ENCODE data around the gene RARA.
A peak's percentile ranks its signal among the peaks of the same experiment; 100 is the strongest.

Gene RARA

DNA sequence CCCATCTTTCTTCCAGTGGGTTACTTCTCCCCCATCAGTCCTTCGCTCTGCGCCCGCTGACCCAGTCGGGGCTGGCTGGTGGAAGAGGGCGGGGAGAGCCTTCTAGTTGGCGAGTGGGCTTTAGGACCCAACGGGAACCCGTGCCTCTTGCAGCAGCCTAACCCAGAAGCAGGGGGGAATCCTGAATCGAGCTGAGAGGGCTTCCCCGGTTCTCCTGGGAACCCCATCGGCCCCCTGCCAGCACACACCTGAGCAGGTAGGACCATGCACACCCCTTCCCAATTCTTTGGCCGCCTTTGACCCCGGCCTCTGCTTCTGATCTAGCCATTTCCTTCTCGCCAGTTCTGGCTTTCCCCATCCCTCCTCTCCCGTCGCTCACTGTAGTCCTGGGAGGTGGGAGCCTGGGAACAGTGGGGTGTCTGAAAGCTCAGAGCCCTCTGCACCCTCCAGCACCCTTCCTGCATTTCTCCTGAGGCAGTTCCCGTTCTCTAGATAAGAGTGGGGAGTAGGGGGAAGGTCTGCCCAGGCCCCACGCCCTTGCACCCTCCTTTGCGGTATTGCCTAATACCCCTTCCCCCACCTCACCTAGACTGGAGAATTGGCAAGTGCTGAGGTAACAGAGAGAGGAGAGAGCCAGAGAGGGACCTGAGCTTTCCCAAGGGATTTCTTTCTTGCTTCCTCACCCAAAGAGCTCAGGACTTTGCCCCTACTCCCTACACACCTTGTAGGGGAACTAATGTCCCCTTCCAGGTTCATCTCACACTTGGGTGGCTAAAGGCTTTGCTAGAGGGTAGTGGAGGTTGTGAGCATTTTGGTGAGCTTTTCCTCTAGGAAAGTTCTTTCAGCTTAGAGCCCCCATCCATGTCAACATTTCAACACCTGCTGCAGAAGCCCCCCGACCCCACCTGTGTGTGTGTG, at the start of gene RARA:
Gene RARA, plus strand, starts transcription at position 150 of the 918 bp plus-strand sequence. CDS start 22,039 bp downstream, outside the sequence.
- DNase-seq: peak; percentile 73

DNA sequence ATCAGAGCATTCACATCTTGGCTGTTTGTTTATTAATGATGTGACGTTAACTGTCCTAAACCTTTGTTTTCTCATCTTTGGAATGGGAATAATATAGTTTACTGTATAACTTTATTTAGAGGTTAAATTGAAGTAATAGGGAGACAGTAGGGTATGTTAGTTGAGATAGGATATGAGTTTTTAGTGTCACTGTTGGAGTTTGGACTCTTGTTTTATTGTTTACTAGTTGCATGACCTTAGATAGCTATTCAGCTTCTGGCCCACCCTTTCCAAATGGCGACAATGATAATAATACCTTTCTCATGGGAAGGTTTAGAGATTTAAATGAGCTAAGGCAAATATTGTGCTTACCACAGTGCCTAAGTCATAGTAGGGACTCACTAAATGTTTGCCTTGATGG, 49.5 kb upstream of the RARA start:
- no peak for DNase-seq

DNA sequence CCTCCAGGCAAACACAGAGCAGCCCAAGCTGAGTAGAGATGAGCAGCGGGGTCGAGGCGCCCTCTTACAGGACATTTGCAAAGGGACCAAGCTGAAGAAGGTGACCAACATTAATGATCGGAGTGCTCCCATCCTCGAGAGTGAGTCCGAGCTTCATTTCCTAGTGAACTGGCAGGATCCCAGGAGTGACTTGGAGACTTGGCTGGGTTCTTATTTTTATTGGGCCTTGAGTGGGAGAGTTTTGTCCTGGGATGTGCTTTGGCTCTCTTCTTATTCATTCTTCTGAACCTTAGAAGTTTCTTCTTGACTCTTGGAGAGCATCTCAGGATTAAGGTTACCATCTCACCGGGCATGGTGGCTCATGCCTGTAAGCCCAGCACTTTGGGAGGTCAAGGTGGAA, 48.5 kb upstream of the RARA start:
- no peak for DNase-seq

DNA sequence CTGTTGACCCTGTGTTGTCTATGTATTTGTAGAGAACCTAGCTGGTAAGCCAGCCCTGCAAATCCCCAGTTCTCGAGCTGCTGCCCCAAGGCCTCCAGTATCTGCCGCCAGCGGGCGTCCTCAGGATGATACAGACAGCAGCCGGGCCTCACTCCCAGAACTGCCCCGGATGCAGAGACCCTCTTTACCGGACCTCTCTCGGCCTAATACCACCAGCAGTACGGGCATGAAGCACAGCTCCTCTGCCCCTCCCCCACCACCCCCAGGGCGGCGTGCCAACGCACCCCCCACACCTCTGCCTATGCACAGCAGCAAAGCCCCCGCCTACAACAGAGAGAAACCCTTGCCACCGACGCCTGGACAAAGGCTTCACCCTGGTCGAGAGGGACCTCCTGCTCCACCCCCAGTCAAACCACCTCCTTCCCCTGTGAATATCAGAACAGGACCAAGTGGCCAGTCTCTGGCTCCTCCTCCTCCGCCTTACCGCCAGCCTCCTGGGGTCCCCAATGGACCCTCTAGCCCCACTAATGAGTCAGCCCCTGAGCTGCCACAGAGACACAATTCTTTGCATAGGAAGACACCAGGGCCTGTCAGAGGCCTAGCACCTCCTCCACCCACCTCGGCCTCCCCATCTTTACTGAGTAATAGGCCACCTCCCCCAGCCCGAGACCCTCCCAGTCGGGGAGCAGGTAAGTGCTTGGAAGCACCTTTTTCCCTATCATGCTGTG, 44.4 kb upstream of the RARA start:
- no peak for DNase-seq

DNA sequence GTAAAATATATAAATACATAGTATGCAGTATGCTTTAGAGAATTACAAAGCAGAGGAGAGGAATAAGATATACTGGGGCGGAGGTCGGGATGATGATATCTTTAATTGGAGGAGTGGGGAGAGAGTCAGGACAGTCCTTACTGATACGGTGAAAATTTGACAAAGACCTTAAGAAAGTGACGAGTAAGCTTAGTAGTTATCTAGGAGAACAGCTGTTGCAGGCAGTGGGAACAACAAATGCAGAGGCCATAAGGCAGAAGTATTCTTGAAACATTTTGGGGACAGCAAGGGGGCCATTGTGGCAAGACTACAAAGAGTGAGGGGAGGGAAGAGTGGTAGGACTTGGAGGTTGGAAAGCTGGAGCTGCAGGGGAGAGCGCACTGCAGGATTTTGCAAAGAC, 43.6 kb upstream of the RARA start:
- DNase-seq: no peak

DNA sequence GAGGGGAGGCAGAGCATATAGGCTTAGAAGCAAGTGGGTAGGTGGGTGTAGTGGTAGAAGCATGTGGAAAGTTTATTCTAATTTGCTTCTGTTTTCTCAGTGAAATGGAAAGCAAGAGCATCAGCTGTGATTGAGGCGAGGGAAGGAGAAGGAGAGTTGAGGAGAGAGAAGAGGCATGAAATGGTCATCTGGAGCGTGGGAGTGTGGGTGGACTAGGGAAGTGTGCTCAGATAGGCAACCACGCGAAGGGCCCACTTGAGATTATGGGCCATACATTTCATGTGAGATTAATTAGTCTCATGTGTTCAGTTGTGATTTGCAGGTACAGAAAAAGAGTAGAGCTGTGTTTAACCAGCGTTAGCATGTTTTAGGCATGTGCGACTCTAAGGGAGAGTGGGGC, 42.1 kb upstream of the RARA start:
- DNase-seq: no peak

DNA sequence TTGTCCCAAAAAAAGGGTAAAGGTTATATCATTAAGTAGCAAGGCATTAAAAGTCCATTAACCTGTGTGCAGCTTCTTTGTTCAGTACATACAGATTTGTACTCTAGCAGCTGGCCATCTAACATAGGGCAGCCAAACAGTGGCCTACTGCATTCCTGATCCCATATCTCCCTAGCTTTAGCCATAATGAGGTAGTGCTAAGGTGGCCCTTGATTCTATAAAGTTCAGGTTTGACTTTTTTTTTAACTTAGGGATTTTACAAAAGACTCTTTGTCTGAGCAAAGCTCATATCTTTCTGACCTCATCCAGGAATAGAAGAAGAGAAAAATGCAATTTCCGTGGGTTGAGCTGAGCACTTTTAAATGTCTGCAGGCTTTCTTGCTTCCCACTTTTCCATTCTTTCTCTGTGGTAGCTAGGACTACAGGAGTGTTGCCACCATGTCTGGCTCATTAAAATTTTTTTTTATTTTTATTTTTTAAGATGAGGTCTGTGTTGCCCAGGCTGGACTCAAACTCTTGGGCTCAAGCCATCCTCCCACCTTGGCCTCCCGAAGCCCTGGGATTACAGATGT, 40.8 kb upstream of the RARA start:
- DNase-seq: no peak

DNA sequence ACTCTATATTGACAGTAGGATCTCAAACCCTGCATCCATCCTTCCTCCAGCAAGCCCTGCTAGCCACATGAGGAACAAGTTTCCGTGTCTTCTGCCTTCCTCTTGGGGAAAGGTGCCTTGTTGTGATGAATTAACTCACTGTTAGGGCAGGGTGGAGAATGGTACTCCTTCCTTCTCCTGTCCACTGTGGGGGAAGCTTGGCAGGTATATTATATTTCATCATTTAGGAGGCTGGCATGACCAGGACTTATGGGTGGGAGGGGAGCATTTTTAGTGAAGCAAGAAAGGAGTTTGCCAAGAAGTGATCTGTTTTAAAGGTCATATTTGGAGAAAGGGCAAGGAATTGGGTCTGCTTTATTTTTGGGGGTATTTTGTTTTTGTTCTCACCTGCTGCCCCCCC, 30.6 kb upstream of the RARA start:
- DNase-seq: no peak

DNA sequence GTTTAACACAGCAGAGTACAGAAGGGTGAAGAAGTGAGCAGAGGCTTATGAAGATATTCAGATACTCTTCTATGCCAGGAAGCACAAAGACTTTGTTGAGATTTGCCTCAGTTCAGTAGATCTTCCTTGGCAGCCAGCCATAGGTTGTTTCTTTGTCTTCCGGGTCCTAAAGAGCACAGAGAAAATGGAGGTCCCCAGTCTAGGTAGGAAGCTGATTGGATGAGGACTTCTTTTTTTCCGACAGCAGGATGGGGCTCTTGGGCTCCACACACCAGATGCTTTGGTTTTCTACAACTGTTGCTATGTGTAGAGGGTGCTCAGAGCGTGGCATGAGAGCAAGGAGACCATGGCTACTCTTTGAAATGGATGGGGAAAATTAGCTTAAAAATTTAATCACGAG, 29.6 kb upstream of the RARA start:
- DNase-seq: no peak

DNA sequence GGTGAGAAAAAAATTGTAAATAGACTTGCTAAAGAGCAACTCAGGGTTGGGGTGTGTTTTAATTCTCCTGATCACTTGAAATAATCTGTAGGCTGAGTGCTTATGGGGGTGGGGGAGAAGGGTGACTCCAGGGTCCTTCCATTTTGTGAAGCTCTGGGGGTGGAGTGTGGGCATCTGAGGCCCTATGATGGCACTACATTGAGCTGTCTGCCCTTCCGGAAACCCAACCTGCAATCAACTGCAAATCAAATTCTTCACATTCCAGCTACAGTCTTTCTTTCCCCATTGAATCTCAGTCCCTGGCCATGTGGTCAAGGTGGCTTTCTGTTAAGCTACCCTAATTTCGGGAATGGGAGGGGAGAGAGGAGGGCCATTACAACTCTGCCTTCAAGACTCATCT, 27.3 kb upstream of the RARA start:
- no peak for DNase-seq

DNA sequence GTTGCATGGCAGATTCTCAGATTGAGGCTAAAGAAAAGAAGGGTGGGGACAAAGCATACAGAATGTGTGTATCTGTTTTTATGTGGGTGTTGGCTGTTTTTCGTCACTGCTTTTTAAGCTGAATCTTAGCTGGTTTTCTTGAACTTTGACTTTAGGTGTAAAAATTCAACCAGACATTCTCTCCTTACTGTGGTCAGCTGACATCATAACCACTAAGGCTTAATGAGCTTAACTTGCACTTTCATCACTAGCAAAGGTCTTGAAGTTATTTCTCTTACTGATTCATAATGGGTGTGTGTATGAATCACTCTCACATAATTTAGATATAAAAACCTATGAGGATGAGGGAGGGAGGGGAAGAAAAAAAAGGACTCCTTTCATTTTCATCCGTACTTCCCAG, 25.3 kb upstream of the RARA start:
- no peak for DNase-seq

DNA sequence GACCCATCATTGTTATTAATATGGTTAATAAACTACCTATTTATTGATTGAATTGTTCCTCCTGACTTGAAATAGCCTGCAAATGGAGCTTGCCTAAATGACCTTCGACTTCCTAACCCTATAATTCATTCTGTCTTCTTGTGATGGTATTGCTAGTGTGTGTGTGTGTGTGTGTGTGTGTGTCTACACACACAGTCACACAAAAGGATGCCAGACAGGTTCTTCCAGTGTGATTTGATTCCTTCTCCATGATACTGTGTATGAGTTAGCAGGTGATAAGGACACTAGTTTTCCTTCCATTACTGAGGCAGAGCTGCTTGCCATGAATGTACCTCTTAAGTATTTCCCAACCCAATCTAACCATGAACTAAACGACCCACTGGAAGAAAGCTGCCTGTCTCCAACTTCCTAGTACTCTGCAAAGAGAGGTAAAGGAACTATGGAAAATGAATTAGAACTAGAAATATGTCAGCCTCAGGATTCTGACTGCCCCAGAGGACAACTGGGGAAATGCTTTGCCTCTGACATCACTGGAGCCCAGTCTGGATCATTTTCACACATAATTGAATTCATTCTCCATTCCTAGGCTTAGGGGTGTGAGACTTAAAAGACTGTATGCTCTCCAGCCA, 24.8 kb upstream of the RARA start:
- DNase-seq: peak; percentile 48

DNA sequence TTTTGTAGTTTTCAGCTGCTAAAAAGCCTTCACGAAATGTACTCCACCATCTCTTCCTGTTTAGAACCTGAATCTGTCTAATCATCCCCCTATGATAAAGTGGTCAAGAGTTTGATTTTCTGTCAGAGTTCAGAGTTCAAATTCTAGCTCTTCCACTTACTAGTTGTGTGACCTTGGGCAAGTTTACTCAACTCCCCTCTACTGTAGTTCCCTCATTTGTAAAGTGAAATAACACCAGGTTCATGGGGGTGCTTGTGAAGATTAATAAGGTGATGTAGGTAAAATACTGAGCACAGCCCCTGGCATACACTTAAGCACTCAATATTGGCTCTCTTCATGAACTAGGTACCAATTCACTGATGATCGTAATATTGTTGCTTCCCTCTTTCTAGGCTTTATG, 22.5 kb upstream of the RARA start:
- DNase-seq: no peak

DNA sequence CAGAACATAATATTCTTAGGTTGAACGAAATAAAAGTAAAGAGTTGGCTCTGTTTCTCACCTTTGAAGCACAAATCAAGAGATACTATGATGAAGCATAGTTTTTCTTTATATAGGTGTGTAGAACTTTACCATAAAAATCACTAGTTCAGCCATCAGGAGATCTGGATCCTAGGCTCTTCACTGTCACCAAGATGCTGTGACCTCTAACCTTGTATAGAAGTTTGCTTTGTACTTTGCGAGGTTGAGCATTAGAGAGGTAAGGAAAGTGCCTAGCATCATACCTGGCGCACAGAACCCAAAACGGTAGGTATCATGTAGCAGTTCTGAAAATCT, 21.9 kb upstream of the RARA start:
- DNase-seq: no peak

DNA sequence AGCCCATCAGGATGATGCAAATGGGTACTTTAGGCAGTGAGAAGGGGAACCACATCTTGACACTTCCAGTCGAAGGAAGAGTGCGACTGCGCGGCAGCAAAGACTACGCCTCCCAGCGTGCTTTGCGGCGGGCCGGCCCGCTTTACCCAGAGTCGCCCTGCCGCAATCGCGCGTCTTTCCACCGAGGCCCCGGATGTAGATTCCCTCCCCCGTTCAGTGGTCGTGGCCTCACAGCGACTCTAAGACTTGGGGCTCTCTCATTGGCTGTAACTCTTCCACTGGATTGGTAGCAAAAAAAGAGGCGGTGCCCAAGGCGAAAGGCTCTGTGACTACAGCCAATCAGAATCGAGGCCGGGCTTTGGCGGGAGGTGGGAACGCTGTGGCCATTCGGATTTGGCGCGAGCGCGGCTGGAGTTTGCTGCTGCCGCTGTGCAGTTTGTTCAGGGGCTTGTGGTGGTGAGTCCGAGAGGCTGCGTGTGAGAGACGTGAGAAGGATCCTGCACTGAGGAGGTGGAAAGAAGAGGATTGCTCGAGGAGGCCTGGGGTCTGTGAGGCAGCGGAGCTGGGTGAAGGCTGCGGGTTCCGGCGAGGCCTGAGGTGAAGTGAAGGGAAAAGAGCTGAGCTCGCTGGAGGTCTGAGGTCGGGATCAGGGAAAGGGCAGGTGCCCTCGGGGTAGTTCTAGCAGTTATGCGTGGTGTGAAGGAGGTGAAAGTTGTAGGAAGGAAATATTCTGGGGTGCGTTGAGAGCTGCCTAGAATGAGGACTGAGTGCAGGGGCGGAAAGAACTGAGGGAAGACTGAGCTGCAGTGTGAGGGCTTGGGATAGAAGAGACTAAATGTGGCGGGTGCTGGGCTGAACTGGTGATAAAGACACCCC, 21.2 kb upstream of the RARA start, which contains the start of gene CDC6:
Gene CDC6, plus strand, starts transcription at position 386 of the 876 bp plus-strand sequence. CDS start 1,542 bp downstream, outside the sequence.
- DNase-seq: peak; percentile 99

DNA sequence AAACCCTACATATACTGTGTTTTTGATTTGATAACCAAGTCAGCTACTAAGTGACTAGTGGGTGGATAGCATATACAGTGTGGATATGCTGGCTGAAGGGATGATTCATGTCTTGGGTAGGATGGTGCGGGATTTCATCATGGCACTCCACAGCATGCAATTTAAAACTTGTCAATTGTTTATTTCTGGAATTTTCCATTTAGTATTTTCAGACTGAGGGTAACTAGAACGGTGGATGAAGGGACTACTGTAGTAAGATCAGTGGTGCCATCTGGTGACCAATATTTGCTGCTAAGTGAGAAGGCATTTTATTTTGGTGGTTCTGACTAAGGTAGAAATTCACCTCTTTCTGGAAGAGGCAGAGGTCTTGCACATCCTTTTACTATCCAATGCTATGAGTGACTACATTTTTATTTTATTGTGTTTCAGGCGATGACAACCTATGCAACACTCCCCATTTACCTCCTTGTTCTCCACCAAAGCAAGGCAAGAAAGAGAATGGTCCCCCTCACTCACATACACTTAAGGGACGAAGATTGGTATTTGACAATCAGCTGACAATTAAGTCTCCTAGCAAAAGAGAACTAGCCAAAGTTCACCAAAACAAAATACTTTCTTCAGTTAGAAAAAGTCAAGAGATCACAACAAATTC, 18.2 kb upstream of the RARA start:
- no peak for DNase-seq

DNA sequence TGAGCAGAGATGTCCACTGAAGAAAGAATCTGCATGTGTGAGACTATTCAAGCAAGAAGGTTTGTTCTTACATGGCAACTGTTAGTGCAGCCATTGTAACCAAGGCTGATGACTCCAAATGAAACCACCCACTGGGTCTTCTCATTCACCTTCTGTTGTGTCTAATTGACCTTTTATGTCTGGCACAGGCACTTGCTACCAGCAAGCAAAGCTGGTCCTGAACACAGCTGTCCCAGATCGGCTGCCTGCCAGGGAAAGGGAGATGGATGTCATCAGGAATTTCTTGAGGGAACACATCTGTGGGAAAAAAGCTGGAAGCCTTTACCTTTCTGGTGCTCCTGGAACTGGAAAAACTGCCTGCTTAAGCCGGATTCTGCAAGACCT, 17.7 kb upstream of the RARA start:
- DNase-seq: no peak

DNA sequence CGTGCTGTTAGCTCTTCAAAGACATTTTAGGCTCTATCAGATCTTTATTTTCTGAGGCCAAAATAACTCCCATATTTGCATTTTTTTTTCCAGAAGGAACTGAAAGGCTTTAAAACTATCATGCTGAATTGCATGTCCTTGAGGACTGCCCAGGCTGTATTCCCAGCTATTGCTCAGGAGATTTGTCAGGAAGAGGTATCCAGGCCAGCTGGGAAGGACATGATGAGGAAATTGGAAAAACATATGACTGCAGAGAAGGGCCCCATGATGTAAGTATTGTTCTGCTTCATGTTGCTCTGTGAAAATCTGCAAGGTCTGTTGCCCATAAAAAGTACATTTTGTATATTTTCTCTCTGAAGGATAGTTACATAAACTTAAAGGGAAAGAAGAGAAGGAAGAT, 15.6 kb upstream of the RARA start:
- DNase-seq: no peak

DNA sequence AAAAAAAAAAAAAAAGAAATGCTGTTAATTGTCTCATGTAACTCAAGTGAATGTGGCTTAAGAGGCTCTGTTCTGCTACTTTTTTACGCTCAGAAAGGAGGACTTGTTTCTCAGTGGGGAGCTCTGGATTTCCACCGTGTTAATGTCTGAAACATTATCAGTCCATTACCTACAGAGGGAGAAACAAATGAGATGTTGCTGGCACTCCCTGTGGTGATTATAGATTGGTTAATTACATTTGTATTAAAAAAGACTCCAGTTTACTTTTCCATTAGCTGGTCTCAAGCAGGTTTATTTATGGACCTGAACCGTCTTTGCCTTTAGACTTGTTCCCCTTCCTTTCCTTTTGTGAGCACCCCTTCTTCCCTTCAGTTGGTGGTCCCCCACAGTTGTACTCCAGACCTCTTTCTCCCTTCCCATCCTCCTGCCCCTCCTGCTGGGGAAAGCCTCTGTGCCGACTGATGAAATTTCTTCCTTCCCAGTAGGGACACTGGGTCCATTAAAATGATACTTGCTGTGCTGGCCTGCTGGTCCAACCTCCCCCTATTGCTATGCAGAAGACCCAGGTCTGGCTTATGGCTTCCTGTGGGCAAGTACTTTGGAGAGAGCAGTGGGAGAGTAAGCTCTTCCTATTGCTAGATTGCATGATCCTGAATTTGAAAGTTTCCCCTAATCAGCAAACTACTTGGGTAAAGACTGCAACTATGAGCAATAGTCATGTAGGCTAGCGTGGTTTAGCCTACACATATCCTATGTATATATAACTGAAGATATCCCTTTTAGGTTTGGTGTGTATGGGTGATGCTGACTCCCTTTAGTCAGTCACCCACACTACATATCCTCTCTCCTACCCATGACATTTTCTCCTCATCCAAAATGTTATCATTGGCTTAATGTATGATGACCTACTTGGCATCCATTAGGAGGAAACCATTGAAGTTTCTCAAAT, 13.2 kb upstream of the RARA start:
- DNase-seq: no peak

DNA sequence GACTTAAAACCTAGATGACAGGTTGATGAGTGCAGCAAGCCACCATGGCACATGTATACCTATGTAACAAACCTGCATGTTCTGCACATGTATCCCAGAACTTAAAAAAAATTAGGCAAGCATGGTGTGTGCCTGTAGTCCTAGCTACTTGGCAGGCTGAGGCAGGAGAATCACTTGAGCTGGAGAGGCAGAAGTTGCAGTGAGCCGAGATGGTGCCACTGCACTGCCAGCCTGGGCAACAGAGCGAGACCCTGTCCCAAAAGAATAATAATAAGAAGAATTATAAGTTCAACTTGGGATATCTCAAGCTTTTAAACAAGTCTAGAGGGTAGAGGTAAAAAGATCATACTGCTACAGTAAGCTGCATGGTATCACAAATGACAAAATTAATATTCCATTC, 11.5 kb upstream of the RARA start:
- DNase-seq: no peak

DNA sequence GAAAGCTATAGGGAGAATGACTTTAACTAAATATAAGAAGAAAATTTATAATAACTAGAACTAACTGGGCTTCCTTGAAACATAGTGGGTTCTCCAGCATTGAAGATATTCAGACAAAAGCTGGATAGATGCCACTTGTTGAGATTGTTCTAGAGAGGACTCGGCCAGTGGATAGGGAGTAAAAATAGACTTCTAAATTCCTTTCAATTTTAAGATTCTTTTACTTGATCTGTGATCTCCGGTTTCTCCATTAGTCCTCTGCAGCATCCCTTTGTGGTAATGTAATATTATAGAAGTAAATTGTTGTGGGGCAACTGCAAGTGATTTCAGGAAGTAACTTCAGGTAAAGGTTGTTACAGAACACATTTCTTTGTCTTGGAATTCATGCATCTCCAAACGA, 10.3 kb upstream of the RARA start:
- DNase-seq: no peak

Data from right forelimb (tissue), 1 donor.